Measurements from ENCODE around the gene TPCN1. TPM values are rescaled to one million over a fixed set of nuclear protein-coding genes. Genes with fewer than 3 reads are reported as not detected.

TPCN1 gene
- total RNA-seq, 1 experiment from 2014 or later, result 29.7 TPM

- Histone ChIP-seq H3K4me2 (ENCODE audit: low read length) (no peak overlapping the region), H3K36me3 (ENCODE audit: control insufficient read depth in 1 of 2, insufficient read depth in 2 of 2, low read length in 2 of 2) (peaks cover 0 to 11% of the 10 kb centered on the region in 2 experiments; a peak in 2 of 4 replicates), H3K4me1 (ENCODE audit: control insufficient read depth in 1 of 2, insufficient read depth in 2 of 2, low read length in 2 of 2) (peaks cover 4 to 16% of the 10 kb centered on the region in 2 experiments; a peak in 3 of 4 replicates), H3K79me2 (ENCODE audit: insufficient read depth, low read length) (peaks cover 21% of the 10 kb centered on the region), H4K20me1 (ENCODE audit: insufficient read depth) (no peaks in the 10 kb centered on the region), H3K9me2 (ENCODE audit: insufficient read depth) (no peaks in the 10 kb centered on the region), H3K27me3 (ENCODE audit: insufficient read depth, low read length) (no peaks in the 10 kb centered on the region), H3K9ac (ENCODE audit: low read length) (no peak overlapping the region), H2AFZ (ENCODE audit: low read depth, low read length, poor library complexity, severe bottlenecking) (no peak overlapping the region), H3K27ac (ENCODE audit: low read depth, low read length) (no peak overlapping the region), H3K9me3 (ENCODE audit: control insufficient read depth in 1 of 2, insufficient read depth in 1 of 2, low read depth in 1 of 2, low read length in 2 of 2) (no peaks in the 10 kb centered on the region), H3K4me3 (replicated peaks in 1 of 2; ENCODE audit: low read depth in 1 of 2, low read length in 2 of 2) (no peak overlapping the region)
- BruUV-seq (replicated peaks), result no TSS peak
- RAD21 ChIA-PET (ENCODE audit: low non-redundant PET in 1 of 2, low total read pairs in 2 of 2, uncharacterized antibody in 2 of 2, unreplicated experiment in 2 of 2), result no interaction called here
- intact Hi-C loops (cut with micrococcal nuclease), result loop anchor here (10.0 kb wide), 1 partner anchor 136 kb away; no protein-coding TSS in a partner anchor
- no peak for ATAC-seq
- DNase-seq (ENCODE audit: low read depth, low spot score), result no peak
- CTCF ChIA-PET, result no interaction called here
- TF ChIP-seq POLR2AphosphoS5 (IDR thresholded peaks at IDR 0.05; ENCODE audit: low read depth, low read length) (no peak), FOSL1 (IDR thresholded peaks at IDR 0.05; ENCODE audit: low read depth) (no peak), JUND (IDR thresholded peaks at IDR 0.05) (no peak), CEBPB (IDR thresholded peaks at IDR 0.05; ENCODE audit: low read depth) (no peak), EZH2 (IDR thresholded peaks at IDR 0.05) (no peak), ZBTB33 (IDR thresholded peaks at IDR 0.05; ENCODE audit: extremely low read depth, insufficient replicate concordance, low read length) (no peak), EGR1 (IDR thresholded peaks at IDR 0.05; ENCODE audit: low read depth) (no peak), SRF (IDR thresholded peaks at IDR 0.05; ENCODE audit: low read depth) (no peak), SIN3A (IDR thresholded peaks at IDR 0.05; ENCODE audit: low read depth) (no peak), ZNF274 (IDR thresholded peaks at IDR 0.05; ENCODE audit: low read depth, low read length) (no peak), ZFX (IDR thresholded peaks at IDR 0.05) (no peak), ELF1 (IDR thresholded peaks at IDR 0.05; ENCODE audit: borderline replicate concordance, low read depth) (no peak), EZH2phosphoT487 (IDR thresholded peaks at IDR 0.05; ENCODE audit: borderline replicate concordance) (no peak), POLR2A (IDR thresholded peaks at IDR 0.05; ENCODE audit: borderline replicate concordance, extremely low read depth, insufficient read depth, insufficient read length) (no peak), MAX (IDR thresholded peaks at IDR 0.05) (no peak), ATF3 (IDR thresholded peaks at IDR 0.05) (no peak), REST (IDR thresholded peaks at IDR 0.05; ENCODE audit: low read depth) (no peak)
- POLR2A ChIA-PET, result no interaction called here
Measured at GRCh38 chr12:113330505-113330904, 109.2 kb downstream of the TPCN1 start.

Measured in HCT116 (cell line).